ENCODE results near the gene CNIH2.

- TF ChIP-seq POLR2A (IDR thresholded peaks at IDR 0.05; ENCODE audit: borderline replicate concordance, extremely low read depth, insufficient read depth, insufficient read length) (no peak), ELF1 (IDR thresholded peaks at IDR 0.05; ENCODE audit: borderline replicate concordance, low read depth) (no peak), CTCF (IDR thresholded peaks at IDR 0.05 in 2 of 3, conservative IDR thresholded peaks at IDR 0.05 in 1 of 3; ENCODE audit: borderline replicate concordance in 1 of 3, insufficient read depth in 1 of 3, low read depth in 2 of 3, low read length in 2 of 3) (no peak), MAX (IDR thresholded peaks at IDR 0.05) (no peak), EZH2 (IDR thresholded peaks at IDR 0.05) (no peak), CEBPB (IDR thresholded peaks at IDR 0.05; ENCODE audit: low read depth) (no peak), POLR2AphosphoS5 (IDR thresholded peaks at IDR 0.05; ENCODE audit: low read depth, low read length) (no peak), SRF (IDR thresholded peaks at IDR 0.05; ENCODE audit: low read depth) (no peak), JUND (IDR thresholded peaks at IDR 0.05) (no peak)
These were observed 53.8 kb downstream of the CNIH2 start for GRCh38 chr11:66331542-66332370.

Measured in HCT116 (cell line).